GM18526 (cell line): ENCODE results near the gene PAIP2.

ENCODE experiments used
- POLR2A ChIP-seq: IDR thresholded peaks from 3 replicates; pipeline ENCODE4 v1.6.1; 2011; ENCODE audit not compliant: insufficient read length; ENCODE audit errors: extremely low read depth

Gene PAIP2

GRCh38 chr5:139306197-139306596 is 35.5 kb upstream of the PAIP2 start:
- TF ChIP-seq POLR2A: no peak

GRCh38 chr5:139306628-139307379 is 34.9 kb upstream of the PAIP2 start:
- TF ChIP-seq POLR2A: no peak

DNA sequence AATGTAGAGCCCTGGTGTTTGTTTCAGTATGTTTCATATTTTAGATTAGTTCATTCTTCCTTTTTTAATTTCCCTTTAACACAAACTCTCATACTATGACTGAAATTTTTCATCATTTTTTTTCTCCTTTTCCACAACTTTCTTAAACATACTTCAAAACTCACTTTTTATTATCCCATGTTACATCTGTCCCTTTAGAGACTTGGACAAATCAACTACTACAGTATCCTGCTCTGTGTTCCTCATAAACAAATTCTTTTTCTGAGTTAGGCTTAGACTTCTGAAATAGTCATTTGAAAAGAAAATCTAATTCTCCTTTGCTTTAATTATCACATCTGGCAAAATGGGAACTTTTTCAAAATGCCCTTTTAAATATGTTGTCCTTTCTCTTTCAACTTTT is 32.9 kb upstream of the PAIP2 start:
- TF ChIP-seq POLR2A: no peak

- no peak for TF ChIP-seq POLR2A
Measured at GRCh38 chr5:139312075-139312474, 29.6 kb upstream of the PAIP2 start.

GRCh38 chr5:139314276-139314675 is 27.4 kb upstream of the PAIP2 start:
- no peak for TF ChIP-seq POLR2A

- no peak for TF ChIP-seq POLR2A
Measured at GRCh38 chr5:139315056-139315615, 26.5 kb upstream of the PAIP2 start.

DNA sequence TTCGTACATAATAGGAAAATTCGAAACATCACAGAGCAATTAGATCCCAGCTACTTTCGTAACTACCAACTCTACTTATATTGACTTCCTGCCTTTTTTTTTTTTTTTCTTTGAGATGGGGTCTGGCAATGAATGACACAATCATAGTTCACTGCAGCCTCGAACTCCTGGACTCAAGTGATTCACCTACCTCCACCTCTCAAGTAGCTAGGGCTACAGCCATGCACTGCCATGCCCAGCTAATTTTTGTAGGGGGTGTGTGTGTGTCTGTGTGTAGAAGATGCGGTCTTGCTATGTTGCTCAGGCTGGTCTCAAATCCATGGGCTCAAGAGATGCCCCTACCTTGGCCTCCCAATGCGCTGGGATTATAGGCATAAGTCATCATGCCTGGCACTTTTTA is 5.8 kb upstream of the PAIP2 start:
- TF ChIP-seq POLR2A: no peak

GRCh38 chr5:139340051-139340450 is 1.6 kb upstream of the PAIP2 start:
- no peak for TF ChIP-seq POLR2A

GRCh38 chr5:139341187-139341688 is 416 bp upstream of the PAIP2 start:
- no peak for TF ChIP-seq POLR2A

DNA sequence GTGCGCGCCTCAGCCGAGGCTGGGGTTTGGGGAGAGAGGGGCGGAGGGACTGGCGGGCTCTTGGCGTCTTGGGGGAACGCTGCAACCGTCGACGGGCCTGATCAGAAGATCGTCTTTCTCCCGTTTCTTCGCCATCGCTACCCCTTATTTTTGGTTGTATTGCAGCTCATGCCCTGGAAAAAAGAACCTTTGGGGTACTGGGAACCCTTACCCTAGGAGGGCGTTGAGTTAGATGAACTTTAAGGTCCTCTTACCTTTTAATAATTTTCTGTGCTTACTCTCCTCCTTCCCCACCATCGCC is 719 bp downstream of the PAIP2 start:
- TF ChIP-seq POLR2A: peak; percentile 43

DNA sequence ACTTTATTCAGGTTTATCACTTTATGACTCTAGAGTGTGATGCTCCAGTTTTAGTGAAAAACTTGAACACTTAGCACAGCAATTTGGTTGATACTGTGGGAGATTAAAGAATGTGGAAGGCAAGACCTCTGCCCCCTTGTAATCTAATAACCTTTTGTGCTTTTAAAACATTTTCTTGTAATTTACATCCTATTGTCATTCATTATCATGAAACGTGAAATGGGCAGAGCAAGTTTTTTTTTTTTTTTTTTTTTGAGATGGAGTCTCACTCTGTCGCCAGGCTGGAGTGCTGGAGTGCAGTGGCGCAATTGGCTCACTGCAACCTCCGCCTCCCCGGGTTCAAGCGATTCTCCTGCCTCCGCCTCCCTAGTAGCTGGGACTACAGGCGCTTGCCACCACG is 1.8 kb downstream of the PAIP2 start:
- no peak for TF ChIP-seq POLR2A

GRCh38 chr5:139344177-139344576 is 2.5 kb downstream of the PAIP2 start:
- TF ChIP-seq POLR2A: no peak

- TF ChIP-seq POLR2A: no peak
Measured at GRCh38 chr5:139354186-139354585, 12.5 kb downstream of the PAIP2 start.

GRCh38 chr5:139358064-139358463 is 16.4 kb downstream of the PAIP2 start:
- no peak for TF ChIP-seq POLR2A

DNA sequence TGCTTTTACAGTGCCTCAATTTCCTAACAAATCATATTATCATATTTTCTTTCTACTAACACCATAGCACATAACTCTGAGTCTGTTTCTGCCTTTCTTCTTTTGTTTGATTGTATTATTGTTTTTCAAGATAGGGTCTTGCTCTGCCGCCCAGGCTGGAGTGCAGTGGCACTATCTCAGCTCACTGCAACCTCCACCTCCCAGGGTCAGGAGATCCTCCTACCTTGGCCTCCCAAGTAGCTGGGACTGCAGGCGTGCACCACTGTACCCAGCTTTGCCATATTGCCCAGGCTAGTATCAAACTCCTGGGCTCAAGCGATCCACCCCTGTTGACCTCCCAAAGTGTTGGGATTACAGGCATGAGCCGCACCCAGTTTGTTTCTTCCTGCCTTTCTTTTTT is 18.7 kb downstream of the PAIP2 start:
- TF ChIP-seq POLR2A: no peak

- TF ChIP-seq POLR2A: no peak
Measured at GRCh38 chr5:139361835-139362429, 20.3 kb downstream of the PAIP2 start.
